CD4-positive, alpha-beta T cell treated with Interleukin-21 for 1 hour (primary cell): Measurements from ENCODE around the gene RABGAP1L.
"Not testable (repeated sequence)": the region's sequence is repeated elsewhere in the genome, so short reads cannot be mapped to it uniquely, and the experiment has no call there.

ENCODE experiments used
- DNase-seq: peaks from one replicate; pipeline ENCODE4 v3.0.0-alpha.2; 2020

Gene RABGAP1L

GRCh38 chr1:174156437-174156836 lies 2.9 kb upstream of the RABGAP1L start:
- DNase-seq = no peak

- DNase-seq = peak; percentile 26
Measured at GRCh38 chr1:174157157-174157806, 2.0 kb upstream of the RABGAP1L start.

GRCh38 chr1:174158767-174159251 lies 511 bp upstream of the RABGAP1L start:
- DNase-seq = peak; percentile 65

- no peak for DNase-seq
Measured at GRCh38 chr1:174160109-174160473, 771 bp downstream of the RABGAP1L start.

GRCh38 chr1:174160603-174161002 lies 1.3 kb downstream of the RABGAP1L start:
- DNase-seq = no peak

- no peak for DNase-seq
Measured at GRCh38 chr1:174161813-174162212, 2.5 kb downstream of the RABGAP1L start.

- no peak for DNase-seq
Measured at GRCh38 chr1:174164826-174165225, 5.5 kb downstream of the RABGAP1L start.

- no peak for DNase-seq
Measured at GRCh38 chr1:174165471-174166137, 6.3 kb downstream of the RABGAP1L start.

- DNase-seq = no peak
Measured at GRCh38 chr1:174166530-174167264, 7.4 kb downstream of the RABGAP1L start.

GRCh38 chr1:174167265-174167803 lies 8.0 kb downstream of the RABGAP1L start:
- no peak for DNase-seq

- DNase-seq = no peak
Measured at GRCh38 chr1:174169342-174169741, 10.0 kb downstream of the RABGAP1L start.

GRCh38 chr1:174171073-174171472 lies 11.8 kb downstream of the RABGAP1L start:
- no peak for DNase-seq

- no peak for DNase-seq
Measured at GRCh38 chr1:174174461-174175329, 15.4 kb downstream of the RABGAP1L start.

- DNase-seq = not testable (repeated sequence)
Measured at GRCh38 chr1:174178459-174178858, 19.1 kb downstream of the RABGAP1L start.

GRCh38 chr1:174189428-174190062 lies 30.2 kb downstream of the RABGAP1L start:
- DNase-seq = no peak

- no peak for DNase-seq
Measured at GRCh38 chr1:174190691-174191199, 31.4 kb downstream of the RABGAP1L start.

- DNase-seq = peak; percentile 26
Measured at GRCh38 chr1:174191349-174191862, 32.1 kb downstream of the RABGAP1L start.

GRCh38 chr1:174194461-174194860 lies 35.1 kb downstream of the RABGAP1L start:
- DNase-seq = no peak

- DNase-seq = no peak
Measured at GRCh38 chr1:174197088-174197487, 37.8 kb downstream of the RABGAP1L start.

- DNase-seq = no peak
Measured at GRCh38 chr1:174197547-174197946, 38.2 kb downstream of the RABGAP1L start.

GRCh38 chr1:174198202-174198601 lies 38.9 kb downstream of the RABGAP1L start:
- no peak for DNase-seq

GRCh38 chr1:174200746-174201145 lies 41.4 kb downstream of the RABGAP1L start:
- DNase-seq = peak; percentile 12
